AG04449 (cell line): ENCODE results near the gene PLD3.
A peak's percentile ranks its signal among the peaks of the same experiment; 100 is the strongest.

ENCODE experiments used
- CTCF ChIA-PET: fragments of 350-600 bp; formaldehyde crosslinking; extraction: SDS; loops from one replicate; lab custom pipeline; 2021; ENCODE audit warnings: antibody characterized with exemption; lab: Yijun Ruan, JAX
- POLR2A ChIA-PET: fragments of 400-600, 350-600 bp; formaldehyde crosslinking; extraction: SDS; loops from one replicate; lab custom pipeline; 2020; ENCODE audit warnings: antibody characterized with exemption, inconsistent platforms; lab: Yijun Ruan, JAX
- DNase-seq: peaks from one replicate; pipeline ENCODE4 v3.0.0-alpha.2; 2010; ENCODE audit warnings: low read depth, low spot score
- H3K4me3 ChIP-seq: 2 replicates; pipeline ENCODE4 v1.5.1; 2011; ENCODE audit warnings: low read depth, mild to moderate bottlenecking, control low read depth, low read length
- CTCF ChIP-seq: IDR thresholded peaks from one replicate; pipeline ENCODE4 v1.5.1; 2011; ENCODE audit warnings: mild to moderate bottlenecking, moderate library complexity, low read length, control low read depth, inconsistent platforms; ENCODE audit not compliant: insufficient read depth; ENCODE audit errors: missing control alignments

The PLD3 gene

GRCh38 chr19:40341601-40342482 lies 6.7 kb upstream of the PLD3 start:
- no peak for DNase-seq
- ChIA-PET POLR2A (no interaction called here), CTCF (interaction anchor here (1.2 kb wide), 1 partner anchor 37 kb away, joined by 6 read pairs; no protein-coding TSS in a partner anchor)
- H3K4me3 ChIP-seq, result no peak overlapping the region
- TF ChIP-seq CTCF, result no peak

GRCh38 chr19:40342644-40343311 lies 5.7 kb upstream of the PLD3 start:
- no peak overlapping the region for H3K4me3 ChIP-seq
- ChIA-PET POLR2A (no interaction called here), CTCF (no interaction called here)
- DNase-seq, result no peak
- no peak for TF ChIP-seq CTCF

GRCh38 chr19:40344422-40344821 lies 4.1 kb upstream of the PLD3 start:
- CTCF ChIA-PET, result no interaction called here

GRCh38 chr19:40348961-40349507 lies 539 bp downstream of the PLD3 start:
- no peak for TF ChIP-seq CTCF
- peak overlapping the region; percentile 88 for H3K4me3 ChIP-seq
- ChIA-PET POLR2A (interaction anchor here (1.0 to 1.2 kb wide), 2 partner anchors 13 to 240 kb away, joined by 3 read pairs; no protein-coding TSS in a partner anchor), CTCF (interaction anchor here (2.2 kb wide), 1 partner anchor 12 kb away, joined by 5 read pairs; no protein-coding TSS in a partner anchor)
- DNase-seq, result no peak

More at GRCh38 chr19:40344422-40344821, 4.1 kb upstream of the PLD3 start:
- POLR2A ChIA-PET, result no interaction called here
- no peak overlapping the region for H3K4me3 ChIP-seq
- no peak for TF ChIP-seq CTCF
- no peak for DNase-seq

GRCh38 chr19:40355975-40356680 lies 7.6 kb downstream of the PLD3 start:
- no peak overlapping the region for H3K4me3 ChIP-seq
- POLR2A ChIA-PET, result interaction anchor here (1.1 kb wide), 1 partner anchor 9 kb away, joined by 3 read pairs; no protein-coding TSS in a partner anchor
- TF ChIP-seq CTCF, result no peak
- DNase-seq, result no peak
- CTCF ChIA-PET, result interaction anchor here (2.7 to 4.0 kb wide), 2 partner anchors 10 to 51 kb away, joined by 10 to 17 read pairs; no protein-coding TSS in a partner anchor
